SK-N-SH treated with all-trans-retinoic acid at 6 μM for 48 hours (cell line): ENCODE measurements around the gene C11orf58.

ENCODE experiments used
- ATAC-seq: fragments of 200-7000 bp; cut with Tn5 transposase; 3 replicates; pipeline ENCODE4 v1.9.1; 2020; ENCODE audit warnings: mild to moderate bottlenecking, moderate library complexity
- CREB5 ChIP-seq: fragments of 250-450 bp; sonication (Bioruptor Pico); IDR thresholded peaks from 2 replicates; pipeline ENCODE4 v1.5.1; 2020; ENCODE audit warnings: low read depth, mild to moderate bottlenecking, moderate library complexity
- CSDC2 ChIP-seq: fragments of 250-450 bp; sonication (Bioruptor Pico); IDR thresholded peaks from 2 replicates; pipeline ENCODE4 v1.5.0; 2020; ENCODE audit warnings: mild to moderate bottlenecking, moderate library complexity
- ESRRG ChIP-seq: fragments of 250-450 bp; sonication (Bioruptor Pico); IDR thresholded peaks from 2 replicates; pipeline ENCODE4 v1.6.1; 2021; ENCODE audit warnings: mild to moderate bottlenecking
- GLIS3 ChIP-seq: fragments of 250-450 bp; sonication (Bioruptor Pico); IDR thresholded peaks from 2 replicates; pipeline ENCODE4 v1.5.0; 2020; ENCODE audit warnings: mild to moderate bottlenecking, moderate library complexity
- PATZ1 ChIP-seq: fragments of 250-450 bp; sonication (Bioruptor Pico); IDR thresholded peaks from 2 replicates; pipeline ENCODE4 v1.8.0; 2020; ENCODE audit warnings: mild to moderate bottlenecking, moderate library complexity, borderline replicate concordance
- POU6F1 ChIP-seq: fragments of 250-450 bp; sonication (Bioruptor Pico); IDR thresholded peaks from 2 replicates; pipeline ENCODE4 v1.8.0; 2021; ENCODE audit warnings: low read depth, mild to moderate bottlenecking, moderate library complexity, borderline replicate concordance
- PPARA ChIP-seq: fragments of 250-450 bp; sonication (Bioruptor Pico); IDR thresholded peaks from 2 replicates; pipeline ENCODE4 v1.5.0; 2020; ENCODE audit warnings: mild to moderate bottlenecking, borderline replicate concordance
- SNAI2 ChIP-seq: fragments of 250-450 bp; sonication (Bioruptor Pico); IDR thresholded peaks from 2 replicates; pipeline ENCODE4 v1.5.0; 2020; ENCODE audit warnings: mild to moderate bottlenecking, moderate library complexity
- TSHZ2 ChIP-seq: fragments of 250-450 bp; sonication (Bioruptor Pico); IDR thresholded peaks from 2 replicates; pipeline ENCODE4 v1.5.0; 2020; ENCODE audit warnings: mild to moderate bottlenecking, moderate library complexity
- ZC3H10 ChIP-seq: fragments of 250-450 bp; sonication (Bioruptor Pico); IDR thresholded peaks from 2 replicates; pipeline ENCODE4 v1.5.1; 2021; ENCODE audit warnings: mild to moderate bottlenecking, moderate library complexity
- ZFP3 ChIP-seq: fragments of 250-450 bp; sonication (Bioruptor Pico); IDR thresholded peaks from 2 replicates; pipeline ENCODE4 v1.5.0; 2020; ENCODE audit warnings: mild to moderate bottlenecking, moderate library complexity
- ZFP30 ChIP-seq: fragments of 450-650 bp; formaldehyde crosslinking; IDR thresholded peaks from 2 replicates; pipeline ENCODE4 v1.5.0; 2022; ENCODE audit warnings: mild to moderate bottlenecking, moderate library complexity
- ZNF70 ChIP-seq: fragments of 450-650 bp; formaldehyde crosslinking; IDR thresholded peaks from 2 replicates; pipeline ENCODE4 v1.5.0; 2020; ENCODE audit warnings: mild to moderate bottlenecking, moderate library complexity
- ZNF8 ChIP-seq: fragments of 450-650 bp; formaldehyde crosslinking; IDR thresholded peaks from 2 replicates; pipeline ENCODE4 v1.5.0; 2020; ENCODE audit warnings: mild to moderate bottlenecking, moderate library complexity

The C11orf58 gene

GRCh38 chr11:16806791-16807190, 68.3 kb downstream of the C11orf58 start:
- ATAC-seq: no peak
- no peak for TF ChIP-seq POU6F1 (CRISPR knock-in tag)
- no peak for TF ChIP-seq ZC3H10
- no peak for TF ChIP-seq GLIS3 (CRISPR knock-in tag)
- TF ChIP-seq PPARA: no peak
- no peak for TF ChIP-seq CSDC2 (CRISPR knock-in tag)
- no peak for TF ChIP-seq ZNF70 (CRISPR knock-in tag)
- no peak for TF ChIP-seq ZFP3
- no peak for TF ChIP-seq TSHZ2 (CRISPR knock-in tag)
- no peak for TF ChIP-seq ESRRG (CRISPR knock-in tag)
- TF ChIP-seq CREB5: no peak
- TF ChIP-seq ZNF8 (CRISPR knock-in tag): no peak
- TF ChIP-seq ZFP30 (CRISPR knock-in tag): no peak
- TF ChIP-seq PATZ1: no peak
- TF ChIP-seq, all 23 proteins: peak for 0

GRCh38 chr11:16807306-16807705, 68.9 kb downstream of the C11orf58 start:
- TF ChIP-seq TSHZ2 (CRISPR knock-in tag): no peak
- no peak for TF ChIP-seq SNAI2 (CRISPR knock-in tag)
- no peak for TF ChIP-seq ZC3H10
- TF ChIP-seq, all 23 proteins: peak for 0
- no peak for ATAC-seq
